Prostate gland (tissue), 2 donors: ENCODE measurements around the gene JPH4.

Experiments used
- CTCF ChIP-seq, 4 experiments: fragments of 200-600 bp in 2 of 4; fragments of 450-650 bp in 2 of 4; sonication (generic) in 2 of 4; IDR thresholded peaks; 1 replicate in 3 of 4; 2 replicates in 1 of 4; pipeline ENCODE4 v1.5.1; 2016 to 2019; ENCODE audit warnings: antibody characterized with exemption in 4 of 4, mild to moderate bottlenecking in 2 of 4, moderate library complexity in 2 of 4
- POLR2A ChIP-seq: fragments of 450-650 bp; IDR thresholded peaks from one replicate; pipeline ENCODE4 v1.6.1; 2016; ENCODE audit warnings: antibody characterized with exemption, mild to moderate bottlenecking

DNA sequence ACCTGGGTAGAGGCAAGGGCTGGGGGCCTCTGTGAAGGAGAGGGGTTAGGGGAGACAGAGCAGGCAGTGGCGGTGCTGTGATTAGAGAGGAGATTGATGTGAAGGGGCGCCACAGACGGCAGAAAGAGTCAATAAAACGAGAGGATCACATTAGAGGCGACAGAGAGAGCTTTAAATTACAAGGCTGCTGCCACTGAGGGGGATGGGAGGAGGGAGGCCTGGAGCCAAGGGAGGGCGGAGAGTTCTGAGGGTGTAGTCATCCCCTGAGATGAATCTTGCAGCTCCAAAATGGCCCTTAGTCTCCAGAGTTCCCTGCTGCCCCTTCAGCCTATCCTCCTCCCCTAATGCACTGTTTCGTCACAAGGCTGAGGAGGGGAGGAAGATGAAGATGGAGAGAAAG is 39.8 kb downstream of the JPH4 start:
- TF ChIP-seq POLR2A (no peak), CTCF (IDR thresholded peaks at IDR 0.05) (no peak)
